Adipocyte (in vitro differentiated cells): ENCODE results near the gene CCDC88A.
"Not testable (repeated sequence)": the region's sequence is repeated elsewhere in the genome, so short reads cannot be mapped to it uniquely, and the experiment has no call there.

Experiments used
- DNase-seq: peaks from one replicate; pipeline ENCODE4 v3.0.0-alpha.2; 2015; ENCODE audit warnings: low read depth
- H3K27me3 ChIP-seq: replicated peaks from 2 replicates; pipeline ENCODE4 v1.7.0; 2013; ENCODE audit warnings: mild to moderate bottlenecking, low read length, moderate library complexity; ENCODE audit not compliant: control insufficient read depth, insufficient read depth
- H3K36me3 ChIP-seq: 2 replicates; pipeline ENCODE4 v1.7.0; 2013; ENCODE audit warnings: low read length, mild to moderate bottlenecking, moderate library complexity; ENCODE audit not compliant: control insufficient read depth, insufficient read depth, severe bottlenecking
- H3K4me1 ChIP-seq: 2 replicates; pipeline ENCODE4 v1.7.0; 2013; ENCODE audit warnings: mild to moderate bottlenecking, low read length, moderate library complexity; ENCODE audit not compliant: control insufficient read depth, insufficient read depth
- H3K4me3 ChIP-seq: 2 replicates; pipeline ENCODE4 v1.7.0; 2013; ENCODE audit warnings: mild to moderate bottlenecking, low read length, moderate library complexity
- H3K9ac ChIP-seq: 2 replicates; pipeline ENCODE4 v1.7.0; 2013; ENCODE audit warnings: mild to moderate bottlenecking, low read length, moderate library complexity
- H3K9me3 ChIP-seq: 2 replicates; pipeline ENCODE4 v1.7.0; 2013; ENCODE audit warnings: mild to moderate bottlenecking, low read length, moderate library complexity; ENCODE audit not compliant: control insufficient read depth

The CCDC88A gene

GRCh38 chr2:55403256-55403998 is 16.2 kb downstream of the CCDC88A start:
- Histone ChIP-seq H3K36me3 (peaks cover 29% of the 10 kb centered on the region), H3K9me3 (no peaks in the 10 kb centered on the region), H3K9ac (no peak overlapping the region), H3K27me3 (no peaks in the 10 kb centered on the region), H3K4me3 (no peak overlapping the region), H3K4me1 (no peaks in the 10 kb centered on the region)
- DNase-seq: no peak

- H3K9ac ChIP-seq: no peak overlapping the region
- H3K4me3 ChIP-seq: no peak overlapping the region
- H3K9me3 ChIP-seq: no peaks in the 10 kb centered on the region
- no peak for DNase-seq
- H3K27me3 ChIP-seq: no peaks in the 10 kb centered on the region
- no peaks in the 10 kb centered on the region for H3K4me1 ChIP-seq
- H3K36me3 ChIP-seq: peaks cover 24% of the 10 kb centered on the region
Measured at GRCh38 chr2:55401124-55401523, 18.5 kb downstream of the CCDC88A start.

GRCh38 chr2:55400332-55400731 is 19.3 kb downstream of the CCDC88A start:
- DNase-seq: no peak
- peaks cover 19% of the 10 kb centered on the region for H3K36me3 ChIP-seq
- no peaks in the 10 kb centered on the region for H3K9me3 ChIP-seq
- H3K27me3 ChIP-seq: no peaks in the 10 kb centered on the region
- H3K4me3 ChIP-seq: no peak overlapping the region
- H3K9ac ChIP-seq: no peak overlapping the region
- H3K4me1 ChIP-seq: no peaks in the 10 kb centered on the region

GRCh38 chr2:55399815-55400214 is 19.8 kb downstream of the CCDC88A start:
- H3K36me3 ChIP-seq: peaks cover 14% of the 10 kb centered on the region
- no peaks in the 10 kb centered on the region for H3K4me1 ChIP-seq
- no peak for DNase-seq
- H3K4me3 ChIP-seq: no peak overlapping the region
- H3K9ac ChIP-seq: no peak overlapping the region
- H3K9me3 ChIP-seq: no peaks in the 10 kb centered on the region
- no peaks in the 10 kb centered on the region for H3K27me3 ChIP-seq

GRCh38 chr2:55395724-55396605 is 23.7 kb downstream of the CCDC88A start:
- H3K4me1 ChIP-seq: no peaks in the 10 kb centered on the region
- no peak for DNase-seq
- H3K4me3 ChIP-seq: no peak overlapping the region
- no peaks in the 10 kb centered on the region for H3K36me3 ChIP-seq
- peaks cover 7% of the 10 kb centered on the region for H3K9me3 ChIP-seq
- H3K27me3 ChIP-seq: no peaks in the 10 kb centered on the region
- no peak overlapping the region for H3K9ac ChIP-seq

GRCh38 chr2:55391615-55392242 is 27.9 kb downstream of the CCDC88A start:
- DNase-seq: no peak
- Histone ChIP-seq H3K9ac (no peak overlapping the region), H3K9me3 (peaks cover 7% of the 10 kb centered on the region), H3K4me3 (no peak overlapping the region), H3K4me1 (peaks cover 6% of the 10 kb centered on the region), H3K36me3 (no peaks in the 10 kb centered on the region), H3K27me3 (no peaks in the 10 kb centered on the region)

GRCh38 chr2:55391155-55391554 is 28.5 kb downstream of the CCDC88A start:
- DNase-seq: no peak
- H3K9me3 ChIP-seq: peaks cover 7% of the 10 kb centered on the region
- H3K36me3 ChIP-seq: no peaks in the 10 kb centered on the region
- H3K9ac ChIP-seq: no peak overlapping the region
- no peak overlapping the region for H3K4me3 ChIP-seq
- H3K27me3 ChIP-seq: no peaks in the 10 kb centered on the region
- H3K4me1 ChIP-seq: peaks cover 6% of the 10 kb centered on the region

GRCh38 chr2:55385516-55385915 is 34.1 kb downstream of the CCDC88A start:
- DNase-seq: not testable (repeated sequence)

GRCh38 chr2:55384786-55385185 is 34.9 kb downstream of the CCDC88A start:
- Histone ChIP-seq H3K4me1 (peaks cover 12% of the 10 kb centered on the region), H3K9ac (no peak overlapping the region), H3K36me3 (peaks cover 3% of the 10 kb centered on the region)

More at GRCh38 chr2:55385516-55385915, 34.1 kb downstream of the CCDC88A start:
- H3K36me3 ChIP-seq, H3K9ac ChIP-seq, H3K27me3 ChIP-seq, H3K4me3 ChIP-seq, H3K9me3 ChIP-seq: not testable (repeated sequence)
- peaks cover 14% of the 10 kb centered on the region for H3K4me1 ChIP-seq

GRCh38 chr2:55371376-55371775 is 48.3 kb downstream of the CCDC88A start:
- H3K4me1 ChIP-seq: peaks cover 6% of the 10 kb centered on the region
- H3K9me3 ChIP-seq: no peaks in the 10 kb centered on the region
- H3K9ac ChIP-seq: no peak overlapping the region
- H3K27me3 ChIP-seq: no peaks in the 10 kb centered on the region
- H3K4me3 ChIP-seq: no peak overlapping the region
- H3K36me3 ChIP-seq: peaks cover 10% of the 10 kb centered on the region
- peak; percentile 14 for DNase-seq

More at GRCh38 chr2:55384786-55385185, 34.9 kb downstream of the CCDC88A start:
- DNase-seq: no peak
- no peak overlapping the region for H3K4me3 ChIP-seq
- H3K9me3 ChIP-seq: no peaks in the 10 kb centered on the region
- no peaks in the 10 kb centered on the region for H3K27me3 ChIP-seq

GRCh38 chr2:55370208-55370607 is 49.4 kb downstream of the CCDC88A start:
- peaks cover 10% of the 10 kb centered on the region for H3K4me1 ChIP-seq
- H3K9ac ChIP-seq: no peak overlapping the region
- peaks cover 10% of the 10 kb centered on the region for H3K36me3 ChIP-seq
- H3K27me3 ChIP-seq: no peaks in the 10 kb centered on the region
- no peak overlapping the region for H3K4me3 ChIP-seq
- H3K9me3 ChIP-seq: no peaks in the 10 kb centered on the region
- DNase-seq: no peak
